ENCODE results near the gene CCNF.

- TF ChIP-seq CBFB (IDR thresholded peaks at IDR 0.05; ENCODE audit: low read depth) (no peak), NRF1 (conservative IDR thresholded peaks at IDR 0.05; ENCODE audit: low read depth, low read length) (no peak), ATF7 (IDR thresholded peaks at IDR 0.05; ENCODE audit: low read depth) (no peak), ZNF274 (IDR thresholded peaks at IDR 0.05; ENCODE audit: insufficient read depth, insufficient read length) (no peak), NFYA (IDR thresholded peaks at IDR 0.05; ENCODE audit: borderline replicate concordance, low read depth, low read length) (no peak), POLR2AphosphoS5 (IDR thresholded peaks at IDR 0.05; ENCODE audit: low read length) (no peak)
- TF ChIP-seq, protein P1, sequence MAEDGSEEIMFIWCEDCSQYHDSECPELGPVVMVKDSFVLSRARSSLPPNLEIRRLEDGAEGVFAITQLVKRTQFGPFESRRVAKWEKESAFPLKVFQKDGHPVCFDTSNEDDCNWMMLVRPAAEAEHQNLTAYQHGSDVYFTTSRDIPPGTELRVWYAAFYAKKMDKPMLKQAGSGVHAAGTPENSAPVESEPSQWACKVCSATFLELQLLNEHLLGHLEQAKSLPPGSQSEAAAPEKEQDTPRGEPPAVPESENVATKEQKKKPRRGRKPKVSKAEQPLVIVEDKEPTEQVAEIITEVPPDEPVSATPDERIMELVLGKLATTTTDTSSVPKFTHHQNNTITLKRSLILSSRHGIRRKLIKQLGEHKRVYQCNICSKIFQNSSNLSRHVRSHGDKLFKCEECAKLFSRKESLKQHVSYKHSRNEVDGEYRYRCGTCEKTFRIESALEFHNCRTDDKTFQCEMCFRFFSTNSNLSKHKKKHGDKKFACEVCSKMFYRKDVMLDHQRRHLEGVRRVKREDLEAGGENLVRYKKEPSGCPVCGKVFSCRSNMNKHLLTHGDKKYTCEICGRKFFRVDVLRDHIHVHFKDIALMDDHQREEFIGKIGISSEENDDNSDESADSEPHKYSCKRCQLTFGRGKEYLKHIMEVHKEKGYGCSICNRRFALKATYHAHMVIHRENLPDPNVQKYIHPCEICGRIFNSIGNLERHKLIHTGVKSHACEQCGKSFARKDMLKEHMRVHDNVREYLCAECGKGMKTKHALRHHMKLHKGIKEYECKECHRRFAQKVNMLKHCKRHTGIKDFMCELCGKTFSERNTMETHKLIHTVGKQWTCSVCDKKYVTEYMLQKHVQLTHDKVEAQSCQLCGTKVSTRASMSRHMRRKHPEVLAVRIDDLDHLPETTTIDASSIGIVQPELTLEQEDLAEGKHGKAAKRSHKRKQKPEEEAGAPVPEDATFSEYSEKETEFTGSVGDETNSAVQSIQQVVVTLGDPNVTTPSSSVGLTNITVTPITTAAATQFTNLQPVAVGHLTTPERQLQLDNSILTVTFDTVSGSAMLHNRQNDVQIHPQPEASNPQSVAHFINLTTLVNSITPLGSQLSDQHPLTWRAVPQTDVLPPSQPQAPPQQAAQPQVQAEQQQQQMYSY (CRISPR knock-in tag; IDR thresholded peaks at IDR 0.05), result no peak
Measured at GRCh38 chr16:2415085-2415484, 14.2 kb upstream of the CCNF start.
